Measurements from ENCODE around the gene KCNJ13. TPM values are rescaled to one million over a fixed set of nuclear protein-coding genes. Genes with fewer than 3 reads are reported as not detected.
"Not testable (repeated sequence)": the region's sequence is repeated elsewhere in the genome, so short reads cannot be mapped to it uniquely, and the experiment has no call there.

KCNJ13 gene
- total RNA-seq, 4 donors from 2014 or later = not detected

DNA sequence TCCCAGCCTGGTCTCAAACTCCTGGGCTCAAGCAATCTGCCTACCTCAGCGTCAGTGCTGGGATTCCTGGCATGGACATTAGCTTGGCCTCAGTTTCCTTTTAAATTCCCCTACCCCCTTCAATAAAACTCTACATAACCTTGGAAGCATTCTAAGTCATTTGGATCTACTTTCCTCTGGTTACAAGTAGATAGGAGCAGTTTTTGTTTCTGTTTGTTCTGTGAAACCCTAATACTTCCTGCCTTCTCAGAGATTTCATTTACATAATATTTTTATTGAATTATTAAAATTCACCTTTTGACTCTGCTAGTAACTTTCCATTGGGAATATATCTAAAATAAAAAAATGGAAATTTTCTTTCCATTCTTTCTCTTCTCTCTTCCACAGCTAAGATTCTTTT is 53.3 kb downstream of the KCNJ13 start:
- 88 to 93% methylated on average over 1 of the region's 1 CpG for WGBS, 2 donors
- no peak overlapping the region for H3K4me3 ChIP-seq
- no peak overlapping the region for H3K27ac ChIP-seq
- H3K9me3 ChIP-seq = no peaks in the 10 kb centered on the region
- no peak for TF ChIP-seq CTCF (IDR thresholded peaks at IDR 0.05)
- no peak for TF ChIP-seq POLR2A (IDR thresholded peaks at IDR 0.05)
- no peaks in the 10 kb centered on the region for H3K27me3 ChIP-seq
- DNase-seq = no peak
- peaks cover 0 to 7% (median 0%) of the 10 kb centered on the region in 3 donors for H3K4me1 ChIP-seq
- intact Hi-C loops (cut with DNase I) = no loop called here
- H3K36me3 ChIP-seq = peaks cover 0 to 94% (median 13%) of the 10 kb centered on the region in 3 donors

DNA sequence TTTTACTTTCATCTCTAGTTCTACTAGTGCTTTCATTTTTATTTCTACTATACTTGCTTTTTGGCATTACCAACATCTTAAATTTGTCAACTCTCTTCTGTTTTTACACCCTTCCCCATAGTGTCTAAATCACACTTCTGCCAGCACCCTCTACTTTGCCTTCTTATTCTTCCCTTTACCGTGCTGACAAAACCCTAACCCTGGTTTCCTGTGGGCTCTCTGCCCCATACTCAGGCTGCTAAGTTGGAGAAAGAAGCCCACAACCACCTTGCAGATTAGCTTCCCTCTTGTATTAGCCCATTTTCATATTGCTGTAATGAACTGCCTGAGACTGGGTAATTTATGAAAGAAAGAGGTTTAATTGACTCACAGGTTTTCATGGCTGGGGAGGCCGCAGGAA is 54.5 kb downstream of the KCNJ13 start:
- TF ChIP-seq CTCF (IDR thresholded peaks at IDR 0.05) (no peak), POLR2A (IDR thresholded peaks at IDR 0.05) (no peak)
- Histone ChIP-seq H3K9me3 (no peaks in the 10 kb centered on the region), H3K4me1 (peaks cover 0 to 7% (median 0%) of the 10 kb centered on the region in 3 donors), H3K27me3 (no peaks in the 10 kb centered on the region), H3K36me3 (peaks cover 0 to 94% (median 13%) of the 10 kb centered on the region in 3 donors), H3K27ac (no peak overlapping the region), H3K4me3 (no peak overlapping the region)
- intact Hi-C loops (cut with DNase I) = no loop called here
- 64 to 77% methylated on average over 2 of the region's 2 CpGs for WGBS, 2 donors
- DNase-seq = no peak

DNA sequence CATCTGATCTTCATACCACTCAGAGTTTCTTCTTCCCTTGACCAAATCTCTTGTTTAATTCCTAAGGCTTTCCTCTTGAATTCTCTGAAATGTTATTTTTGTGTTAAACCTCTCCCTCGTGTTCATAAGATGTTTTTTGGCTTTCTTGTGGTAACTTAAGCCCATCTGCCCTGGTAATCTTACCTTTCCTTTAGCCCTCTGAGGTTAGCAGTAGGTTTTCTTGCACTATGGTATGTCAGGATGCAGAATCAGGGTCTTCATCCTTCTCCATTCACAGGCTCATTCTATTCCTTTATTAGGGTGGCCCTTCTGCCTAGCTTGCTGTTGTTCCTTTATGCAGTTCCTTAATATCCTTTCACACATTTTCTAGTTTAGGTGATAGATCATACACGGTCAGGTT is 55.1 kb downstream of the KCNJ13 start:
- Histone ChIP-seq H3K4me3 (no peak overlapping the region), H3K27me3 (no peaks in the 10 kb centered on the region), H3K9me3 (no peaks in the 10 kb centered on the region), H3K36me3 (peaks cover 0 to 95% (median 13%) of the 10 kb centered on the region in 3 donors), H3K4me1 (peaks cover 0 to 7% (median 0%) of the 10 kb centered on the region in 3 donors), H3K27ac (no peak overlapping the region)
- TF ChIP-seq CTCF (IDR thresholded peaks at IDR 0.05) (no peak), POLR2A (IDR thresholded peaks at IDR 0.05) (no peak)
- WGBS, 2 donors = 48 to 62% methylated on average over 2 of the region's 2 CpGs
- intact Hi-C loops (cut with DNase I) = no loop called here
- DNase-seq = no peak

DNA sequence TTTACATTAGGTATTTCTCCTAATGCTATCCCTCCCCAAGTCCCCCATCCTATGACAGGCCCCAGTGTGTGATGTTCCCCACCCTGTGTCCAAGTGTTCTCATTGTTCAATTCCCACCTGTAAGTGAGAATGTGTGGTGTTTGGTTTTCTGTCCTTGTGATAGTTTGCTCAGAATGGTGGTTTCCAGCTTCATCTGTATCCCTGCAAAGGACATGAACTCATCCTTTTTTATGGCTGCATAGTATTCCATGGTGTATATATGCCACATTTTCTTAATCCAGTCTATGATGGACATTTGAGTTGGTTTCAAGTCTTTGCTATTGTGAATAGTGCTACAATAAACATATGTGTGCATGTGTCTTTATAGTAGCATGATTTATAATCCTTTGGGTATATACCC is 56.3 kb downstream of the KCNJ13 start:
- H3K4me3 ChIP-seq; DNase-seq; intact Hi-C loops (cut with DNase I); H3K4me1 ChIP-seq; H3K27ac ChIP-seq; H3K9me3 ChIP-seq; H3K27me3 ChIP-seq: not testable (repeated sequence)
- H3K36me3 ChIP-seq = peaks cover 0 to 84% (median under 1%) of the 10 kb centered on the region in 3 donors

Small RNAs within 50 kb of the gene (small RNA-seq; reads per million reads assigned to genes)
- gene RNU6-107P = 0 reads per million in 4 donors

Other genes with a start within 250 kb of the KCNJ13 start
- not detected for gene CHRNG, start 236.9 kb downstream of the KCNJ13 start, total RNA-seq
- 1 to 10 TPM; 1.2 to 7.1 (median 3.2) TPM for gene TIGD1, start 226.0 kb downstream of the KCNJ13 start, total RNA-seq
- gene EIF4E2, start 225.9 kb downstream of the KCNJ13 start, total RNA-seq = 10 to 100 TPM; 34.7 to 81.3 (median 58.0) TPM
- 10 to 100 TPM in 1 of 4 donors, 1 to 10 TPM in 2, under 1 TPM in 1; 0.30 to 10.1 (median 2.3) TPM for gene EFHD1, start 143.0 kb downstream of the KCNJ13 start, total RNA-seq
- gene GIGYF2, start 79.2 kb downstream of the KCNJ13 start, total RNA-seq = 10 to 100 TPM; 48.7 to 79.0 (median 62.0) TPM
- under 1 TPM; 0.26 to 0.83 (median 0.66) TPM for gene SNORC, start 93.7 kb upstream of the KCNJ13 start, total RNA-seq
- gene NGEF, start 236.7 kb upstream of the KCNJ13 start, total RNA-seq = 10 to 100 TPM in 1 of 4 donors, 1 to 10 TPM in 3; 4.0 to 16.5 (median 6.2) TPM

All from esophagus squamous epithelium (tissue), 5 donors.